Astrocyte (in vitro differentiated cells and primary cell): ENCODE measurements around the gene AGT. TPM values are rescaled to one million over a fixed set of nuclear protein-coding genes. Genes with fewer than 3 reads are reported as not detected.

Source experiments
- DNase-seq: peaks from one replicate; pipeline ENCODE4 v3.0.0-alpha.2; 2010; ENCODE audit warnings: low read depth
- FAIRE-seq: peaks from 2 replicates; lab custom pipeline; 2011; peaks lifted over from hg19 to GRCh38; lab: Jason Lieb, UNC
- H2AFZ ChIP-seq: 2 replicates; pipeline ENCODE4 v1.6.0; 2012; ENCODE audit warnings: low read depth, low read length, inconsistent platforms
- H3K27ac ChIP-seq: 2 replicates; pipeline ENCODE4 v1.5.1; 2011; ENCODE audit warnings: low read depth, low read length, inconsistent platforms
- H3K27me3 ChIP-seq: 2 replicates; pipeline ENCODE4 v1.6.0; 2011; ENCODE audit warnings: low read length, inconsistent platforms; ENCODE audit not compliant: insufficient read depth
- H3K36me3 ChIP-seq: 2 replicates; pipeline ENCODE4 v1.5.1; 2011; ENCODE audit warnings: low read length, inconsistent platforms; ENCODE audit not compliant: insufficient read depth
- H3K4me1 ChIP-seq: 2 replicates; pipeline ENCODE4 v1.5.1; 2011; ENCODE audit warnings: low read length, inconsistent platforms; ENCODE audit not compliant: insufficient read depth
- H3K4me2 ChIP-seq: 2 replicates; pipeline ENCODE4 v1.6.0; 2012; ENCODE audit warnings: low read length, inconsistent platforms
- H3K4me3 ChIP-seq: 2 replicates; pipeline ENCODE4 v1.5.1; 2011; ENCODE audit warnings: low read depth, mild to moderate bottlenecking, low read length, inconsistent platforms; ENCODE audit not compliant: insufficient read depth
- H3K79me2 ChIP-seq: 2 replicates; pipeline ENCODE4 v1.6.0; 2012; ENCODE audit warnings: mild to moderate bottlenecking, low read length, inconsistent platforms; ENCODE audit not compliant: insufficient read depth
- H3K9ac ChIP-seq: 2 replicates; pipeline ENCODE4 v1.6.0; 2012; ENCODE audit warnings: mild to moderate bottlenecking, low read length, inconsistent platforms
- H3K9me3 ChIP-seq: 2 replicates; pipeline ENCODE4 v1.5.1; 2012; ENCODE audit warnings: low read depth, mild to moderate bottlenecking, low read length, inconsistent platforms; ENCODE audit not compliant: insufficient read depth
- H4K20me1 ChIP-seq: 2 replicates; pipeline ENCODE4 v1.6.0; 2012; ENCODE audit warnings: low read length, inconsistent platforms; ENCODE audit not compliant: insufficient read depth
- H3K27ac Mint-ChIP-seq: one replicate; pipeline ENCODE4 v1.8.0; 2021; ENCODE audit warnings: mild to moderate bottlenecking, mixed read lengths; ENCODE audit not compliant: unreplicated experiment
- H3K27me3 Mint-ChIP-seq: one replicate; pipeline ENCODE4 v1.8.0; 2021; ENCODE audit warnings: low read depth, mixed read lengths; ENCODE audit not compliant: unreplicated experiment
- H3K36me3 Mint-ChIP-seq: one replicate; pipeline ENCODE4 v1.8.0; 2021; ENCODE audit warnings: low read depth, mixed read lengths; ENCODE audit not compliant: unreplicated experiment
- H3K4me1 Mint-ChIP-seq: one replicate; pipeline ENCODE4 v1.8.0; 2021; ENCODE audit warnings: low read depth, mixed read lengths; ENCODE audit not compliant: unreplicated experiment
- H3K4me3 Mint-ChIP-seq: one replicate; pipeline ENCODE4 v1.8.0; 2021; ENCODE audit warnings: mild to moderate bottlenecking, moderate library complexity, mixed read lengths; ENCODE audit not compliant: unreplicated experiment
- H3K9me3 Mint-ChIP-seq: one replicate; pipeline ENCODE4 v1.8.0; 2021; ENCODE audit warnings: mild to moderate bottlenecking, mixed read lengths; ENCODE audit not compliant: unreplicated experiment
- CTCF ChIP-seq: IDR thresholded peaks from 2 replicates; pipeline ENCODE4 v1.5.1; 2011; ENCODE audit warnings: low read depth, mild to moderate bottlenecking, inconsistent platforms, low read length, moderate library complexity; ENCODE audit not compliant: insufficient read depth
- EZH2 ChIP-seq: IDR thresholded peaks from 2 replicates; pipeline ENCODE4 v1.6.1; 2012; ENCODE audit warnings: mild to moderate bottlenecking, low read length, inconsistent platforms; ENCODE audit not compliant: insufficient read depth
- total RNA-seq: library from RNA; stranded (reverse); gene quantifications from 2 replicates; pipeline ENCODE4 v1.2.1, GENCODE V29; 2021

Gene AGT
- total RNA-seq, 1 donor from 2014 or later, result 1.2 TPM

GRCh38 chr1:230760360-230760827 lies 46.5 kb upstream of the AGT start:
- Histone ChIP-seq H3K4me3 (no peak overlapping the region), H3K9ac (no peak overlapping the region), H3K9me3 (peaks cover 2% of the 10 kb centered on the region), H3K4me1 (no peaks in the 10 kb centered on the region), H3K36me3 (no peaks in the 10 kb centered on the region), H3K27me3 (no peaks in the 10 kb centered on the region), H3K79me2 (no peaks in the 10 kb centered on the region), H4K20me1 (no peaks in the 10 kb centered on the region), H3K4me2 (no peak overlapping the region), H2AFZ (no peak overlapping the region), H3K27ac (no peak overlapping the region)
- H3K36me3 Mint-ChIP-seq, result no peaks in the 10 kb centered on the region
- H3K4me3 Mint-ChIP-seq, result no peak overlapping the region
- H3K9me3 Mint-ChIP-seq, result peaks cover 8% of the 10 kb centered on the region
- H3K4me1 Mint-ChIP-seq, result peaks cover 7% of the 10 kb centered on the region
- H3K27me3 Mint-ChIP-seq, result peaks cover 21% of the 10 kb centered on the region
- no peak for TF ChIP-seq EZH2
- no peak for TF ChIP-seq CTCF
- no peak for DNase-seq
- no peak overlapping the region for H3K27ac Mint-ChIP-seq
- FAIRE-seq, result no peak

GRCh38 chr1:230759369-230760065 lies 45.6 kb upstream of the AGT start:
- FAIRE-seq (no peak), DNase-seq (no peak)
- Histone ChIP-seq H3K27ac (no peak overlapping the region), H3K9ac (no peak overlapping the region), H3K27me3 (no peaks in the 10 kb centered on the region), H4K20me1 (no peaks in the 10 kb centered on the region), H3K9me3 (peaks cover 2% of the 10 kb centered on the region), H3K4me2 (no peak overlapping the region), H3K79me2 (no peaks in the 10 kb centered on the region), H3K4me3 (no peak overlapping the region), H2AFZ (no peak overlapping the region), H3K4me1 (peaks cover 5% of the 10 kb centered on the region), H3K36me3 (no peaks in the 10 kb centered on the region)
- TF ChIP-seq EZH2 (no peak), CTCF (no peak)
- H3K27me3 Mint-ChIP-seq, result peaks cover 19% of the 10 kb centered on the region
- peaks cover 6% of the 10 kb centered on the region for H3K9me3 Mint-ChIP-seq
- H3K27ac Mint-ChIP-seq, result no peak overlapping the region
- H3K36me3 Mint-ChIP-seq, result no peaks in the 10 kb centered on the region
- H3K4me3 Mint-ChIP-seq, result no peak overlapping the region
- peaks cover 13% of the 10 kb centered on the region for H3K4me1 Mint-ChIP-seq
